ENCODE measurements around the gene NALF2.
A peak's percentile ranks its signal among the peaks of the same experiment; 100 is the strongest.

Gene NALF2

DNA sequence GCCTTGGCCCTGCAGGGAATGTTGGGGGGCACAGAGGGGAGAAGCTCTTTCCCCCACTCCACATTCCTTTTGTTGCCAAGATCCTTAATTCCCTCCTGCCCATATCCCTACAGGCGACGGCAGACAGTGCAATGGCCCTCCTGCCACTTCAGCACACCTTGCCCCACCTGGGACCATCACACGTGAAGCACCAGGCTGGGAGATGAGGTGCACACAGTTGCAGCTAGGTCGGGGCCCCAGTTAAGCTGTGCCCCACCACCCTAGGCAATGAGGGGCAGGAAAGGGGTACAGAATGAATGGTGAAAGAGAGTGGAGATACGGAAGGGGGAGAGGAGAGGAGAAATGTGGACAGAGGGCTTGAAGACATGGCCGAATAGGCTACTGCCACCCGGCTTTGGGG is 26.2 kb downstream of the NALF2 start:
- no peak for DNase-seq

DNA sequence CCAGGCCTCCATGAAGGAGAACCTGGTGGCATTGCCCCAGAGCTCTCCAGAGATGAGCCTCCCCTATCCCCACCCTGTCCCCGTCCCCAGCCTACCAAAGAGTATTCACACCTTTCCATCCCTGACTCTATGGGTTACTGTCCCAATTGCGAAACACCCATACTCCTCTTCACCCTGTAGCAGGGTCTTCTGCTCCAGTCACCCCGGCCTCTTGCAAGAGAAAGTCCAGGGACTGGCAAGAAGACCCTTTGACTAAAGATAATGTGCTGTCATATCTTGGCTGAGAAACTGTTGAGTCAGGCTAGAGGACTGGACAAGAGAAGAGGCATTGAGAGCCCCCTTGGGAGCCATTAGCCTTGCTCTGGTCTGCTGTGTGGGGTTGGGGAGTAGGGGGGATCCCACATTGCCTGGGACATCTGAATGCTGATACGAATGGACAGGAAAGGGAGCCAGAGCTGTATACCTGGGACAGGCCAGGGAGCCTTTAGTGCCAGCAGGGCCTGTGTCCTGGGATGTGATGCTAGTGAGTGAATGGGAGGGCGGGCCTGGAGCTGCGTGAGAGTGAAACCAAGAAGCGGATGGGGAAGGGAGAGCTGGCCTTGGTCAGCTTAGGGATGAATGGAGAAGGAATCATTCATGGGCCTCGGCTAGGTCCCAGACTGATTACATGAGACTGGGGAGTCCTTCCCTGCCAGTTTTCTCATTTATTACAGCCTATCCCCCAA is 27.1 kb downstream of the NALF2 start:
- no peak for DNase-seq

DNA sequence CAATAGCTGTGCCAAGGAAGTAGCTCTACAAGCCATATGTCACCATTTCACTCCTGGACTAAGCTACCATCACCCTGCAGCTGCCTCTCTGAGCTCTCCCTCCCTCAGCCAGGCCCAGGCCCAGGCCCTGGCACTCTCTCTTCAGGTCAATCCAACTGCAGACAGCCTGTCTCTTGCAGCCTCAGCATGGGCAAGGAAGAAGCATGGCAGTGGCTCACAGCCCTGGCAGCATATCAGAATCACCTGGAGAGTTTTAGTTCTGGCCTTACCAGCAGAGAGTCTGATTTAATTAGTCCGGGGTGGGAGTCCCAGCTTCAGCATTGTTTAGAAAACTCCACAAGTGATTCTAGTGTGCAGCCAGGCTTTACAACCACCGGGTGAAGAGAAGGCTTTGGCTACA is 31.5 kb downstream of the NALF2 start:
- DNase-seq, result no peak

DNA sequence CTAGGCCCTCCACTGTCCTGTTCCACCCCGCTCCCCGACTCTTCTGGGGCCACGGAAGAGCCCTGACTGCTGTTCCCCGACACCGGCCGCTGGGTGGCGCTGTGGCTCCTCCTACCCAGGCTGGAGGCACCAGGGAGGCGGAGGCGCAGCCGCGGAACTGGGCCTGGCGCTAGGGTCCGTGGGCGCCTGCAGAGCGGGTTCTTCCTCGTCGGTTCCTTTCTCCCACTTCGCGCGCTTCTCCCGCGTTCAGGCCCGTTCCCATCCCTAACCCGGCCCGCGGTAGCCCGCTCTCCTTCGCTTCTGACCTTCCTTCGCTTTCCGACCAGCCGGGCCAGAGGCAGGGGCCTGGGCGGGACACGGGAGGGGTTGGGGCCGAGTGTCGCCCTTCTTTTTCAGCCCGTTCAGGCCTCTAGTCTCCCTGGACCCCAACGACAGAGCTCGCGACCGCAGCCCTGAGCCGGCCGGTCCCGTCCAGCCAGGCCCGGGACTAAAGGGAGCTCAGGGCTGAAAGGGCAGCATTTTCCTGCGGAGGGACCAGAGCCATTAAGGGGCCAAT is 34.3 kb downstream of the NALF2 start:
- DNase-seq, result peak; percentile 17 to 75

DNA sequence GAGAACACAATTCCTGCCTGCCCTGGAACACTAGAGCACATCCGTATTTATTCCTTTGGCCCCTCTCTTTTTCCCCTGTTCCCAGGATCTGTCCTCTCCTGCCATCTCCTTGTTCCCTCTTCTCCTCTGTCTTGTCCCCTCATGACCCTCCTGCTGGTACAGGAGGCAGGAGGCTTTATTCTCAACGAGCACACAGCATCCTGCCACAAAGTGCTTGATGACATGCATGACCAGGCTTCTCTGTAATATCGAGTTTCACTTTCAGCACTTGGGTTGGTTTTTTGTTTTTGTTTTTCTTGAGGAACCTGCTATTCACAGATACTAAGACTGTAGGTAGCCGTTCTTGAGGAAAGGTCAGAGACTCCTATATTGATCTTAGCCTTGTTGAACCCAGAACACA is 35.3 kb downstream of the NALF2 start:
- no peak for DNase-seq

DNA sequence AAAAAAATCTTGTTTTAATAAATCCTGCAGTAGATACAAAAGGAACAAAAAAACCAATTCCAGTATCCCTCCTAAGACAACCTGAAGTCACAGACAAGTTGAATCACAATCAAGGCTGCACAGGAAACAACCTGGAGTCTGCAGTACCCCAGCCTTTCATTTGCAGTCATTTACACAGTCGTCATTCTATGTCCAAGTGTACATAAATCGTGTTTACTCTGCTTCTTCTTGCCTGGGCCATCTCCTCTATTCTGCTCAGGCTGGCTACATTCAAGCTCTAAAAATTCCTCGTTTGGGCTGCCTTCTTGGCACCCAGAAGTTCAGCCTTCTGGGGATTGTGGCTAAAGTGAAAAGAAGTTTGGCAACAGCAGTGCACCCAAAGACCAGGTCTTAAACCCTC is 37.8 kb downstream of the NALF2 start:
- no peak for DNase-seq

DNA sequence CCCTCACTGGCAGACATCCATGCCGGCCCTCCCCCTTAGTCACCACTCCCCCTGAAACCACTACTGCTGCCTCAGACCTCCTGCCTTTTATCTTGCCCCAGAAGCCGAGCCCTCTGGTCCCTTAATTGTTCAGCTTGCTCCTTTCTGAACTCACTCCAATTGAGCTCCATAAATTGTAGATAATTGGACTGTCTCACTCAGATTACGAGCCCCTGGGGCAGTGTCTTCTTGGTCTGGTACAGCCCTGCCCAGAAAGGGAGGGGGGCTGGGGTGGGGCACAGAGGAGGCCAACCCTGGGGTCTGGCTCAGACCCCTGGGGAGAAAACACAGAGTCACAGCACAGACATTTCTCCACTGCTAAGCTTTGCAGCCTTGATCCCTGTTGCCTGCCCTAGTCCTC is 39.4 kb downstream of the NALF2 start:
- DNase-seq, result no peak

DNA sequence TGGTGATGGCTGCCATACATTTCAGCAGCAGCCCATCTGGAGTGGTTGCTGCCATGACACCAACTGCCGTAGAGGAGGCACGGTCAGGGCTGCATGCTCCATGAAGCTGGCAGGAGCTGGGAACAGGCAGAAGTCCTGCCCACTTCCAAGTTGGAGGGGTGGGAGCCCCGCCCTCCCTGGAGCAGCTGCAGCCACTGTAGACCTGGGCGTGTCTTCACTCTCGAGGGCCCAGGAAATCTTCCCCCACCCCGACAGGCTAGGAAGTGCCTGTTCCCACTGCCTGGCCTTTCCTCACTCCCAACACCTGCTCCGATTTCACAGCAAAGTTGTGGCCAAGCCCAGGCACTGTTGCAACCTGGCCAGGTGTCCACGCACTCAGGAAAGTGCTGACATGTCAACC is 42.3 kb downstream of the NALF2 start:
- DNase-seq, result no peak

DNA sequence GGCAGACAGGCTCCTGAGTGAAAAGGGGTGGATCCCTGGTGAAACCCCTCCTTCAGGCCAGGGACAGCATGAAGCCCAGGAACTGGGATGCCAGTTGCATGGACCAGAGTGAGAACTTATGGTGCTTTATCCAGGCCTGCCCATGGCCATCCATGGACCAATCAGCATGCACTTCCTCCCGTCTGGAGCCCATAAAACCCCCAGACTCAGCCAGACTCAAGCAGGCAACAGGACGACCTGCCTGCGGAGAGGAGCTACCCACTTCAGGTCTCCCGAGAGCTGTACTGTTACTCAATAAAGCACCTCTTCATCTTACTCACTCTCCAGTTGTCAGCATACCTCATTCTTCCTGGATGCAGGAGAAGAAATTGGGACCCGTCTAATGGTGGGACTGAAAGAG is 42.9 kb downstream of the NALF2 start:
- DNase-seq, result no peak

DNA sequence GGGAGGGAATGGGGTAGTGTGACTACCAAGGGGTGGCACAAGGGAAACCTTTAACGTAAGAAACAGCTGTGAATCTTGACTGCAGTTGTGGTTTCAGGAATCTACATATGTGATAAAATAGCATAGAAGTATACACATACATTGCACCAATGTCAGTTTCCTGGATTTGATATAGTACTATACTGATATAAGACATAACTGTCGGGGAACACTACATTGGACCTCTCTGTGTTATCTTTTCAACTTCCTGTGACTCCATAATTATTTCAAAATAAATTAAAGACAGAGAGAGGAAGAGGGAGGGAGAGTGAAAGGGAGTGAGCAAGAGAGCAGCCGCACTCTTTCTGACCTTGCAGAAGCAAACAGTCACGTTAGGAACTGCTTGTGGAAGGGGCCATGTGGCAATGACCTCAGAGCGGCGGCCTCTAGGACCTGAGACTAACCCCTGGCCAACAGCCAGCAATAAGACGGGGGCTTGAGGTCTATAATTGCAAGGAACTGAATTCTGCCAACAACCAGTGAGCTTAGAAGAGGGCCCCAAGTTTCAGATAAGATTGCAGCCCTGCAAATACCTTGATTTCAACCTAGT is 47.4 kb downstream of the NALF2 start:
- no peak for DNase-seq

- DNase-seq, result no peak
These were observed 48.4 kb downstream of the NALF2 start for GRCh38 chrX:69552512-69552911.

Data from NCI-H526 (cell line).